Vagina (tissue), 2 donors: ENCODE measurements around the gene GNG7. TPM values are rescaled to one million over a fixed set of nuclear protein-coding genes. Genes with fewer than 3 reads are reported as not detected.

Source experiments
- DNase-seq, 2 donors: peaks; one replicate each; pipeline ENCODE4 v3.0.0-alpha.2; 2017; ENCODE audit errors: extremely low spot score in 2 of 2
- H3K27ac ChIP-seq: fragments of 200-600 bp; sonication (generic); one replicate; pipeline ENCODE4 v1.5.1; 2019
- H3K27me3 ChIP-seq: fragments of 200-600 bp; sonication (generic); one replicate; pipeline ENCODE4 v1.5.1; 2019
- H3K36me3 ChIP-seq, 2 donors: fragments of 200-600 bp; sonication (generic); one replicate each; pipeline ENCODE4 v1.5.1; 2017 to 2019
- H3K4me1 ChIP-seq: fragments of 200-600 bp; sonication (generic); one replicate; pipeline ENCODE4 v1.5.1; 2019
- H3K4me3 ChIP-seq, 2 donors: fragments of 200-600 bp; sonication (generic); 1 replicate in 1 of 2; 2 replicates in 1 of 2; pipeline ENCODE4 v1.5.1; 2016 to 2019
- H3K9me3 ChIP-seq: fragments of 200-600 bp; sonication (generic); one replicate; pipeline ENCODE4 v1.5.1; 2019
- CTCF ChIP-seq, 3 experiments: fragments of 450-650 bp in 2 of 3; fragments of 200-600 bp in 1 of 3; sonication (generic) in 1 of 3; IDR thresholded peaks; one replicate each; pipeline ENCODE4 v1.5.1; 2017 to 2019; ENCODE audit warnings: antibody characterized with exemption in 3 of 3, mild to moderate bottlenecking in 2 of 3, moderate library complexity in 2 of 3
- POLR2A ChIP-seq, 2 donors: fragments of 450-650 bp; IDR thresholded peaks; one replicate each; pipeline ENCODE4 v1.6.1; 2017; ENCODE audit warnings: antibody characterized with exemption in 2 of 2, mild to moderate bottlenecking in 2 of 2, moderate library complexity in 2 of 2
- POLR2AphosphoS5 ChIP-seq, 2 donors: sonication (generic); formaldehyde crosslinking; IDR thresholded peaks; one replicate each; pipeline ENCODE4 v1.9.0; 2017; ENCODE audit warnings: antibody characterized with exemption in 2 of 2, mild to moderate bottlenecking in 2 of 2, low read depth in 1 of 2; ENCODE audit not compliant: insufficient read depth in 1 of 2
- intact Hi-C: fragments of 100-400 bp; cut with DNase I; formaldehyde crosslinking; loops from one replicate; pipeline ENCODE4 v1.15.1; 2023
- total RNA-seq: library from RNA; depleted of rRNA; stranded (reverse); fragments of >200 nt; gene quantifications from one replicate; pipeline ENCODE4 v1.2.3, GENCODE V29; 2016

GNG7 gene
- total RNA-seq, 1 donor from 2014 or later: 2.0 TPM

- TF ChIP-seq CTCF (IDR thresholded peaks at IDR 0.05) (no peak), POLR2A (IDR thresholded peaks at IDR 0.05) (no peak), POLR2AphosphoS5 (IDR thresholded peaks at IDR 0.05; ENCODE audit: insufficient read depth in 1 of 2, low read depth in 1 of 2) (no peak)
- H3K36me3 ChIP-seq: no peaks in the 10 kb centered on the region
- H3K9me3 ChIP-seq: no peaks in the 10 kb centered on the region
- H3K4me1 ChIP-seq: no peaks in the 10 kb centered on the region
- DNase-seq: no peak
- no peak overlapping the region for H3K4me3 ChIP-seq
- intact Hi-C loops: loop anchor here (5.0 kb wide), 1 partner anchor 52 kb away; no protein-coding TSS in a partner anchor
- H3K27ac ChIP-seq: no peak overlapping the region
- no peaks in the 10 kb centered on the region for H3K27me3 ChIP-seq
Measured at GRCh38 chr19:2665103-2665502, 37.4 kb downstream of the GNG7 start.

GRCh38 chr19:2663920-2664571 lies 38.4 kb downstream of the GNG7 start:
- no peaks in the 10 kb centered on the region for H3K4me1 ChIP-seq
- DNase-seq: no peak
- no peaks in the 10 kb centered on the region for H3K36me3 ChIP-seq
- intact Hi-C loops: no loop called here
- H3K4me3 ChIP-seq: no peak overlapping the region
- no peaks in the 10 kb centered on the region for H3K9me3 ChIP-seq
- TF ChIP-seq CTCF (IDR thresholded peaks at IDR 0.05): no peak
- no peak for TF ChIP-seq POLR2A (IDR thresholded peaks at IDR 0.05)
- TF ChIP-seq POLR2AphosphoS5 (IDR thresholded peaks at IDR 0.05; ENCODE audit: insufficient read depth in 1 of 2, low read depth in 1 of 2): no peak
- no peak overlapping the region for H3K27ac ChIP-seq
- H3K27me3 ChIP-seq: no peaks in the 10 kb centered on the region

GRCh38 chr19:2661615-2662014 lies 40.9 kb downstream of the GNG7 start:
- intact Hi-C loops: no loop called here
- no peaks in the 10 kb centered on the region for H3K27me3 ChIP-seq

DNA sequence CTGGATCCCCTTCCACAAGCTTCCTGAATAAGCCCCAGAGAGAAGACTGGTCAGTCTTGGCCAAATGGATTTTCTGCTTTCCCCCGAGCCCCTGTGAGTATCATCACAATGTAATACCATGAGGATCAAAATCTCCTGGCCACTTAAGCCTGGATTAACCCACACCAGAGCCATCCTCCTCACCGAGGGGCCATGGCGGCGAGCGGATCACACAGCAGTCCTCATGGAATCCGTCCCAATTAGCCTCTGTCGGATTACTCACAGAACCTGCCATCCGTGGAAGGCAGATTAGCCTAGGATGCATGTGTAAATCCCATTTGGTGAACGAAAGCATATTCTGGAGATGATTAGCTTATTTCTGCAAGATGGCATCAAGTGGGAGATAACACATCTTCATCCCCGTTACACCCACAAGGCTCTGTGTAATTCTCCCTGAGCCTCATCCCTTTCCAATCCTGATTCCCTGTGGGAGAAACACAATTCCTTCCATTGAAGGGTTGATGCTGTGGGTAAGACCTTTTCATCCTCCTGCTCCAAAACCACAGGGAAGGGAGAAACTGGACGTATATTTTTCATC lies 42.5 kb downstream of the GNG7 start:
- no peak for DNase-seq
- Histone ChIP-seq H3K4me1 (no peaks in the 10 kb centered on the region), H3K4me3 (no peak overlapping the region), H3K27me3 (no peaks in the 10 kb centered on the region), H3K27ac (no peak overlapping the region), H3K9me3 (no peaks in the 10 kb centered on the region), H3K36me3 (no peaks in the 10 kb centered on the region)
- intact Hi-C loops: no loop called here
- TF ChIP-seq POLR2A (IDR thresholded peaks at IDR 0.05): no peak

More at GRCh38 chr19:2661615-2662014, 40.9 kb downstream of the GNG7 start:
- H3K36me3 ChIP-seq: no peaks in the 10 kb centered on the region
- H3K27ac ChIP-seq: no peak overlapping the region
- H3K4me1 ChIP-seq: no peaks in the 10 kb centered on the region
- H3K9me3 ChIP-seq: no peaks in the 10 kb centered on the region
- no peak for DNase-seq
- TF ChIP-seq CTCF (IDR thresholded peaks at IDR 0.05) (no peak), POLR2A (IDR thresholded peaks at IDR 0.05) (no peak), POLR2AphosphoS5 (IDR thresholded peaks at IDR 0.05; ENCODE audit: insufficient read depth in 1 of 2, low read depth in 1 of 2) (no peak)
- no peak overlapping the region for H3K4me3 ChIP-seq

- no peak for DNase-seq
- no peak overlapping the region for H3K4me3 ChIP-seq
- H3K27me3 ChIP-seq: no peaks in the 10 kb centered on the region
- intact Hi-C loops: no loop called here
- H3K27ac ChIP-seq: no peak overlapping the region
- no peaks in the 10 kb centered on the region for H3K9me3 ChIP-seq
- TF ChIP-seq POLR2A (IDR thresholded peaks at IDR 0.05) (no peak), CTCF (IDR thresholded peaks at IDR 0.05) (no peak), POLR2AphosphoS5 (IDR thresholded peaks at IDR 0.05; ENCODE audit: insufficient read depth in 1 of 2, low read depth in 1 of 2) (no peak)
- H3K36me3 ChIP-seq: no peaks in the 10 kb centered on the region
- H3K4me1 ChIP-seq: no peaks in the 10 kb centered on the region
Measured at GRCh38 chr19:2656533-2656932, 46.0 kb downstream of the GNG7 start.
